NCI-H2227 treated with DMSO at 0.1 percent for 48 hours (cell line): Measurements from ENCODE around the gene RCOR3.
"Not testable (repeated sequence)": the region's sequence is repeated elsewhere in the genome, so short reads cannot be mapped to it uniquely, and the experiment has no call there.

ENCODE experiments used
- DNase-seq: peaks from one replicate; lab custom pipeline; 2025; lab: John Stamatoyannopoulos, UW

The RCOR3 gene

GRCh38 chr1:211340622-211341507, 81.7 kb downstream of the RCOR3 start:
- no peak for DNase-seq

- DNase-seq: no peak
Observed at GRCh38 chr1:211341999-211342398, 82.8 kb downstream of the RCOR3 start.

- DNase-seq: no peak
Observed at GRCh38 chr1:211343607-211344006, 84.4 kb downstream of the RCOR3 start.

- DNase-seq: no peak
Observed at GRCh38 chr1:211344152-211344618, 85.0 kb downstream of the RCOR3 start.

- DNase-seq: no peak
Observed at GRCh38 chr1:211345719-211346118, 86.6 kb downstream of the RCOR3 start.

- no peak for DNase-seq
Observed at GRCh38 chr1:211347077-211347844, 88.1 kb downstream of the RCOR3 start.

- DNase-seq: no peak
Observed at GRCh38 chr1:211348547-211348946, 89.4 kb downstream of the RCOR3 start.

GRCh38 chr1:211349741-211350140, 90.6 kb downstream of the RCOR3 start:
- no peak for DNase-seq

GRCh38 chr1:211352055-211352454, 92.9 kb downstream of the RCOR3 start:
- not testable (repeated sequence) for DNase-seq

GRCh38 chr1:211352465-211352864, 93.3 kb downstream of the RCOR3 start:
- no peak for DNase-seq

GRCh38 chr1:211352985-211353515, 93.9 kb downstream of the RCOR3 start:
- no peak for DNase-seq

- no peak for DNase-seq
Observed at GRCh38 chr1:211353562-211354212, 94.5 kb downstream of the RCOR3 start.

GRCh38 chr1:211355873-211356272, 96.7 kb downstream of the RCOR3 start:
- no peak for DNase-seq

GRCh38 chr1:211356723-211357407, 97.7 kb downstream of the RCOR3 start:
- no peak for DNase-seq

GRCh38 chr1:211358685-211359084, 99.5 kb downstream of the RCOR3 start:
- no peak for DNase-seq

GRCh38 chr1:211359876-211360275, 100.7 kb downstream of the RCOR3 start:
- no peak for DNase-seq

- no peak for DNase-seq
Observed at GRCh38 chr1:211361202-211361601, 102.0 kb downstream of the RCOR3 start.
